ENCODE measurements around the gene APBB3.

DNA sequence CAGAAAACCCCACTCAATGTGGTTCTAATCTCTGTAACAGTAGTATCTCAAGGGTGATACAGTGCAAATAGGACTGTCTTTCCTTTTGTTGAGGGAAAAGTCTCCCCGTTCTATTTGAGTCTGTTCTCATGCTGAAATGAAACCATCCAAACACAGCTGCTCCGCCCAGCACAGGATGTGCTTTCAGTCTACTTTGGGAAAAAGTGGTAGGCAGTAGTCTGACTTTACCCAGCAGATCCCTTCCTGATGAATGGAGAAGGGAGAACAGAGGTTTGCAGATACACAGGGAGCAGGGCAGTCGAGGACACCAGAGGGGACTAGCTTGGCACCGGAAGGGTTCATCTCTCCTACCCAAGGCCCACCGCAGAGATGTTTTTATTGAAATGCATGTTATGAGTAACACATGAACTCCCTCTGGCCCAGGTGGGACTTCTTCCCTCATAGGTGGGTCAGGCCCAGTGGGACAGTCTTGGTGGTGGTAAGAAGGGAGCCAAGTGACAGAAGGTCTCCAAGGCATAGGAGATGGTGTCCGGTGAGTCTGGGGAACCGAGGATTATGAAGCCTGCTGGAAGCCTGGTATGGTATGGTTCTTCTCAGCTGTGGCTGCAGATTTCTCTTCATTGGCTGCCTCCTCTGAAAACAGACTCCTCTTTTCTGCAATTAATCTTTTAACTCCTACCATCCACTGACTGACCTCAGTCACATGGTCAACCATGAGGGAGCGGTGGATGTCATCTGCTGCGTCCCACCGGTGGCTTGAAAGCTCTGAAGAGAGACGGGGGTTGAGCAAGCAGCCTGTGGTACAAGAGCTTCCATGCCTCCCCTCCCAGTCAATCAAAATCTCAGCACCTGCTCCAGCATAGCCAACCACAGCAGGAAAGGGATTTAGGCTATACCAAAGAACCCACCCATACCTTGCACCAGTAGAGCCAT lies 14.0 kb downstream of the APBB3 start:
- TF ChIP-seq, protein P1, sequence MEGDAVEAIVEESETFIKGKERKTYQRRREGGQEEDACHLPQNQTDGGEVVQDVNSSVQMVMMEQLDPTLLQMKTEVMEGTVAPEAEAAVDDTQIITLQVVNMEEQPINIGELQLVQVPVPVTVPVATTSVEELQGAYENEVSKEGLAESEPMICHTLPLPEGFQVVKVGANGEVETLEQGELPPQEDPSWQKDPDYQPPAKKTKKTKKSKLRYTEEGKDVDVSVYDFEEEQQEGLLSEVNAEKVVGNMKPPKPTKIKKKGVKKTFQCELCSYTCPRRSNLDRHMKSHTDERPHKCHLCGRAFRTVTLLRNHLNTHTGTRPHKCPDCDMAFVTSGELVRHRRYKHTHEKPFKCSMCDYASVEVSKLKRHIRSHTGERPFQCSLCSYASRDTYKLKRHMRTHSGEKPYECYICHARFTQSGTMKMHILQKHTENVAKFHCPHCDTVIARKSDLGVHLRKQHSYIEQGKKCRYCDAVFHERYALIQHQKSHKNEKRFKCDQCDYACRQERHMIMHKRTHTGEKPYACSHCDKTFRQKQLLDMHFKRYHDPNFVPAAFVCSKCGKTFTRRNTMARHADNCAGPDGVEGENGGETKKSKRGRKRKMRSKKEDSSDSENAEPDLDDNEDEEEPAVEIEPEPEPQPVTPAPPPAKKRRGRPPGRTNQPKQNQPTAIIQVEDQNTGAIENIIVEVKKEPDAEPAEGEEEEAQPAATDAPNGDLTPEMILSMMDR (IDR thresholded peaks at IDR 0.05) = no peak
- no peak for TF ChIP-seq POLR2A (IDR thresholded peaks at IDR 0.05)

Data from heart left ventricle (tissue), 13 donors.